H1 (cell line): ENCODE data around the gene SPACA9. TPM values are rescaled to one million over a fixed set of nuclear protein-coding genes. Genes with fewer than 3 reads are reported as not detected.

Experiments
- BACH1 ChIP-seq: IDR thresholded peaks from 2 replicates; pipeline ENCODE4 v1.6.1; 2012; ENCODE audit warnings: low read length, improper control_type of control experiment
- CHD7 ChIP-seq: fragments of 300-600 bp; sonication (generic); IDR thresholded peaks from 2 replicates; pipeline ENCODE4 v1.7.1; 2012; ENCODE audit warnings: low read length, moderate library complexity, mild to moderate bottlenecking, inconsistent platforms; ENCODE audit not compliant: insufficient replicate concordance
- HDAC2 ChIP-seq, 2 experiments: fragments of 300-600 bp in 1 of 2; sonication (generic) in 1 of 2; IDR thresholded peaks; 2 replicates each; pipeline ENCODE4 v1.6.1; 2011 to 2012; ENCODE audit warnings: low read depth in 2 of 2, low read length in 2 of 2, mild to moderate bottlenecking in 2 of 2, moderate library complexity in 2 of 2, borderline replicate concordance in 1 of 2, inconsistent platforms in 1 of 2
- KDM4A ChIP-seq: IDR thresholded peaks from one replicate; pipeline ENCODE4 v1.7.1; 2012; ENCODE audit warnings: low read depth, mild to moderate bottlenecking, moderate library complexity, low read length, inconsistent platforms; ENCODE audit not compliant: severe bottlenecking
- KDM5A ChIP-seq: fragments of 200-600 bp; IDR thresholded peaks from 2 replicates; pipeline ENCODE4 v1.7.1; 2012; ENCODE audit warnings: mild to moderate bottlenecking, low read length, inconsistent platforms, mixed read lengths
- RNF2 ChIP-seq: fragments of 200-900, 300-1000 bp; sonication (generic); IDR thresholded peaks from 2 replicates; pipeline ENCODE4 v1.7.1; 2016; ENCODE audit warnings: borderline replicate concordance, low read depth, mild to moderate bottlenecking, antibody characterized with exemption, low read length; ENCODE audit not compliant: poor library complexity, severe bottlenecking; ENCODE audit errors: missing control alignments
- RXRA ChIP-seq: IDR thresholded peaks from 2 replicates; pipeline ENCODE4 v1.6.1; 2011; ENCODE audit warnings: low read depth, mild to moderate bottlenecking, low read length, moderate library complexity; ENCODE audit not compliant: insufficient read depth
- SIN3A ChIP-seq, 2 experiments: IDR thresholded peaks in 1 of 2; conservative IDR thresholded peaks in 1 of 2; 2 replicates each; pipeline ENCODE4 v1.6.1; 2011 to 2012; ENCODE audit warnings: low read length in 2 of 2, improper control_type of control experiment in 1 of 2, low read depth in 1 of 2, mild to moderate bottlenecking in 1 of 2
- SP1 ChIP-seq: IDR thresholded peaks from 2 replicates; pipeline ENCODE4 v1.6.1; 2011; ENCODE audit warnings: low read depth, low read length
- TAF1 ChIP-seq: IDR thresholded peaks from 2 replicates; pipeline ENCODE4 v1.6.1; 2011; ENCODE audit warnings: mild to moderate bottlenecking, low read depth, low read length
- ZNF274 ChIP-seq: IDR thresholded peaks from 2 replicates; pipeline ENCODE4 v1.7.0; 2012; ENCODE audit warnings: low read length, borderline replicate concordance; ENCODE audit errors: extremely low read depth
- polyA plus RNA-seq, 7 experiments: library from polyadenylated mRNA; depleted of rRNA in 3 of 7; stranded (reverse) in 5 of 7; unstranded in 2 of 7; fragments of >200 nt in 5 of 7; fragments of 200-250 nt in 2 of 7; gene quantifications; 1 replicate in 5 of 7; 2 replicates in 1 of 7; 4 replicates in 1 of 7; pipeline versions ENCODE4 v1.2.1 to v1.2.3, GENCODE V29; 2011 to 2013; ENCODE audit warnings: missing spikeins in 2 of 7, mixed read lengths in 2 of 7
- total RNA-seq: library from RNA; stranded (reverse); fragmentation: NEBNext Ultra II Directional; extraction: Animal tissue kit (Norgen Biotek cat#: 25700); gene quantifications from 2 replicates; pipeline ENCODE4 v1.2.1, GENCODE V29; 2021

Gene SPACA9
- total and polyA plus RNA-seq, 2 of the 8 experiments (the other 6 are each of a cell fraction or from before 2014, with no cell fraction given) = 0.63 to 1.3 TPM

- TF ChIP-seq CHD7 (no peak), RNF2 (no peak), KDM4A (no peak), RXRA (no peak), BACH1 (no peak), HDAC2 (IDR thresholded peaks at IDR 0.05; ENCODE audit: borderline replicate concordance in 1 of 2, low read depth in 2 of 2, low read length in 2 of 2) (no peak), ZNF274 (no peak), SIN3A (conservative IDR thresholded peaks at IDR 0.05 in 1 of 2, IDR thresholded peaks at IDR 0.05 in 1 of 2; ENCODE audit: low read depth in 1 of 2, low read length in 2 of 2) (no peak), KDM5A (no peak), TAF1 (no peak), SP1 (no peak)
Observed at GRCh38 chr9:132854832-132855231, 23.9 kb upstream of the SPACA9 start (continued).
